Measurements from ENCODE around the gene ISLR. TPM values are rescaled to one million over a fixed set of nuclear protein-coding genes. Genes with fewer than 3 reads are reported as not detected.

Gene ISLR
- total and polyA plus RNA-seq, 9 of the 15 experiments (the other 6 are each of a cell fraction or from before 2014, with no cell fraction given): not detected

DNA sequence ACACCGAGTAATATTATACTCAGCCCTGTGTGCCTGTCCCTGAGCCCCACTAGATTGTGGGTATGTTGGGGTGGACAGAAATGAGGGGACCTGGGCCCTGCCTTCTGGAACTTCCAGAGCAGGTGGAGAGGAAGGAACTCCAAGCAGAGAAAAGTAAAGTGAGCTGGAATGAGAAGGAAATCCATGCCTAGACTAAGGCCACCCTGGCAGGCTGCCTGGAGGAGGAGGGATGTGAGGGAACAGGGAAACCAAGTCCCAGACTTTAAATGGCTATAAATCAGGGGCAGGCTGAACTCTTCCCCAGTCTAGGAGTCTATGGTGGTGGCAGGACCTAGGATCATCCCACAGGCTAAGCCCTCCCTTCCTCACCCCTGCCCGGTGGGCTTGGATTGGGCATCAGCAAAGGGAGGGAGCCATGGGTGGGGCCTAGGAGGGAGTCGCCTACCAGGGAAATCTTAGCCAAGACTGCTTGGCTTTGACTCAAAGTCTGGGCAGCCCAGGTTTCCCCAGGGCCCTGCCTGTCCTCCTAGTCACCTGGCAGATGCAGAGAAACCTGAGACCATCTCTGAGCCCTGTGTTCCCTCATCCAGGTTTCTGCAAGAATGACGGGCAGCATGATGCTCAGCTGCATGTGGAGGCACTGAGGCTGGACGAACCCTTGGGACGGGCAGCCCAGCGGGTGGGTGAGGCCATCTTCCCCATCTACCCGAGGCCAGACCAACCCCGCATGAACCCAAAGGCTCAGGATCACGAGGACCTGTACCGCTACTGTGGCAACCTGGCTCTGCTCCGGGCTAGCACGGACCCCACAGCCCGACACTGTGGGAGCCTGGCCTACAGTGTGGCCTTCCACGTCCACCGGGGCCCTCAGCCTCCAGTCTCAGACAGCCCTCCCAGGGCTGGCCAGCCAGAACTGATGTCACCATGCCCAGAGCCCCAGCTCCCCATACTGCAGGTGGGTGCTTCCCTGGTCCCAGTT, 44.7 kb downstream of the ISLR start:
- Histone ChIP-seq H2AFZ (ENCODE audit: low read depth, low read length) (no peak overlapping the region), H3K4me1 (replicated peaks in 1 of 2; ENCODE audit: control insufficient read depth in 2 of 2, insufficient read depth in 2 of 2, low read length in 2 of 2) (peaks cover 0 to 5% of the 10 kb centered on the region in 2 experiments; a peak in 2 of 5 replicates), H3K4me3 (no peak overlapping the region), H3K27ac (ENCODE audit: extremely low read depth, low read depth, low read length) (no peak overlapping the region), H3K9me3 (replicated peaks; ENCODE audit: control insufficient read depth, insufficient read depth, low read depth, low read length) (no peaks in the 10 kb centered on the region), H3K4me2 (ENCODE audit: insufficient read depth, low read length) (no peak overlapping the region), H4K20me1 (replicated peaks; ENCODE audit: control insufficient read depth, insufficient read depth, low read length) (peaks cover 10% of the 10 kb centered on the region; the same call in 1 of the 2 replicates), H3K36me3 (ENCODE audit: control insufficient read depth, insufficient read depth, low read length) (no peaks in the 10 kb centered on the region), H3K9ac (ENCODE audit: insufficient read depth in 1 of 2, low read depth in 2 of 2, low read length in 2 of 2) (no peak overlapping the region), H3K9me1 (ENCODE audit: control insufficient read depth, insufficient read depth, low read length) (no peaks in the 10 kb centered on the region), H3K79me2 (ENCODE audit: control insufficient read depth, insufficient read depth, low read length) (no peaks in the 10 kb centered on the region), H3K27me3 (ENCODE audit: control insufficient read depth in 2 of 2, insufficient read depth in 2 of 2, low read length in 2 of 2) (peaks cover 5 to 52% of the 10 kb centered on the region in 2 experiments; a peak in 3 of 5 replicates)
- FAIRE-seq (no peak), ATAC-seq (no peak; the same call in 2 of the 3 replicates), DNase-seq (ENCODE audit: extremely low read depth in 1 of 4, low spot score in 3 of 4) (no peak)
- 3% methylated on average over 14 of the region's 16 CpGs for WGBS (ENCODE audit: insufficient coverage, low coverage, missing lambda C conversion rate)
- BruUV-seq (replicated peaks): no TSS peak
- POLR2A ChIA-PET: no interaction called here
- CTCF ChIA-PET (ENCODE audit: low intra/inter-chr PET ratio): no interaction called here
- TF ChIP-seq ZFP36 (IDR thresholded peaks at IDR 0.05; ENCODE audit: low read depth, low read length, partially characterized antibody): peak; percentile 78
- TF ChIP-seq ETS2 (tag; IDR thresholded peaks at IDR 0.05; ENCODE audit: borderline replicate concordance, poor library complexity, severe bottlenecking): no peak
- in situ Hi-C loops (cut with MboI): no loop called here
- intact Hi-C loops (cut with micrococcal nuclease): no loop called here
